SK-MEL-5 (cell line): ENCODE data around the gene EIF4A3. TPM values are rescaled to one million over a fixed set of nuclear protein-coding genes. Genes with fewer than 3 reads are reported as not detected.
A peak's percentile ranks its signal among the peaks of the same experiment; 100 is the strongest.

Source experiments
- DNase-seq: peaks from one replicate; pipeline ENCODE4 v3.0.0-alpha.2; 2016; ENCODE audit warnings: low read depth, low spot score
- in situ Hi-C: cut with HindIII; loops from 2 replicates; pipeline ENCODE4 v1.10.0; 2016; ENCODE audit warnings: low sequenced_read_pairs, high pct_unique_total_duplicates, low pct_unique_long_range_greater_than_20kb
- total RNA-seq: library from RNA; depleted of rRNA; stranded (reverse); fragments of >200 nt; shearing (Covaris generic); gene quantifications from 2 replicates; pipeline ENCODE4 v1.2.3, GENCODE V29; 2014

Gene EIF4A3
- total RNA-seq, 1 experiment from 2014 or later = 602 TPM

DNA sequence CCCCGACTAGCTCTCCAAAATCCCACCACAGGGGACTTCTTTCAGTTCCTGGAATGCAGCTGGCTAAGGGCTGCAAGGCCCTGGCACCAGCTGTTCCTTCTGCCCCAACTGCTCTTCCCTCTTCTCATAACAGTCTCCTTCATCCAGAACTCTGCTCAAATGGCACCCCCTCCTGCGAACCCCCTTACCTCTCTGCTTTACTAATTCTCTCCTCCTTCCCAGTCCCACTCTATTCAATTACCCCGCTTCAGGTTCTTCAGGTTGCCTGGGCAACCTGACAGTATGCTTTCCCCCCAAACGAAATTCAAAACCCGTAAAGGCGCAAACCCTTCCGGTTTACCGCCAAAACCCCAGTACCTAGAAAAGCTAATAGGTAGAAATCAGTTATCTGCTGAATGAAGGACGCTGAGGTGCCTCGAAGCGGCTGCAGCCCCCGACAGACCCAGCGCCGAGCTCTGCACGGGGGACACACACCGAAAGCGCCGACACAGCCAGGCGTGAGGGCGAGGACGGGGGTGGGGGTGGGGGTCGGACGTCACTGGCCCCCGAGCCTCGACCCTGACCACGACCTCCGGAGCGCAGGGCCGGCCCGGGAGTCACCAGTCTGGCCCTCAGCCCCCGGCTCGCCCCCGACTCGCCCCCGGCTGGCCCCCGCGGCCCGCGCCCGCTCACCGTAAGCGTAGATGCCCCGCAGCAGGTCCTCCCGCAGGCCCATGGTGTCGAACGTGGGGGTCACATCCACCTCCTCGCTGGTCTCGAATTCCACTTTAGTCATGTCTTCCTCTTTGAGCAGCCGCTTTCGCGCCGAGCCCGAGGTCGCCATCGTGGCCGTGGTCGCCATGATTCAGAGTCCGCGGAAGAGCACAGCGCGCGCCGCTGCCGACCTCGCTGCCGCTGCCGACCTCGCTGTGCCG lies 550 bp downstream of the EIF4A3 start:
- in situ Hi-C loops = no loop called here
- no peak for DNase-seq

DNA sequence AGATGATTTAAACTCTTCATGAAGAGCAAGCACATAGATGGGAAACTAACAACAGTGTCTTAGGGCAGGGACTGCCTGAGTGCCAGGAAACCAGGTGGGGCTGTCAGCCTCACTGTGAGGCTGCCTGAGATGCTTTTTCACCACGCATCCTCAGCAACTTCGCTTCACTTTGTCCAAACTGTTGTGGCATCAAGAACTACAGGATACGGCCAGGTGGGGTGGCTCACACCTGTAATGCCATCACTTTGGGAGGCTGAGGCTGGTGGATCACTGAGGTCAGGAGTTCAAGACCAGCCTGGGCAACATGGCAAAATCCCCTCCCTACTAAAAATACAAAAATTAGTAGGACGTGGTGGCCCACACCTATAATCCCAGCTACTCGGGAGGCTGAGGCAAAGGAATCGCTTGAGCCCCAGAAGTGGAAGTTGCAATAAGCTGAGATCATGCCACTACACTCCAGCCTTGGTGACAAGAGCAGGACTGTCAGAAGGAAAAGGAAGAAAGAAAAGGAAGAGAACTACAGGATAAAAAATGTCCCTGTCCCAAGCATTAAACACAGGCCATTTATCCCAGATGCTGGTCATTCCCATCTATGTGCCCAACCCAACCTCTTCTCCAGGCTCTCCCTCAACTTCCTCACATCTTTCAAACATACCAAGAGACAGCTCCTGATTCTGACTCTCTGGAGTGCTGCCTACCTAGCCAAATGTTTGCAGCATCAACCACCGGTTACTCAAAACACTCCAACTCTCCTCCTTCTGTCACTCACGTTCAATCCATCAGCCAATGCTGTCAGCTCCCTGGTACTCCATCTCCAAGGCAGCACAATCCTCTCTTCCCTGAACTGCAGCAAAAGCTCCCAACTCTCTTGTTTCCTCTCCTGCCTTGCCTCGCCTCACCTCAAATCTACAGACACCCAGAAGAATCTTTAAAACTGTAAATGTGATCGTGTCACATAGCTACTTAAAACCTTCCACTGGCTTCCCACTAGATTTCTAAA lies 1.6 kb downstream of the EIF4A3 start:
- DNase-seq = no peak
- in situ Hi-C loops = no loop called here

DNA sequence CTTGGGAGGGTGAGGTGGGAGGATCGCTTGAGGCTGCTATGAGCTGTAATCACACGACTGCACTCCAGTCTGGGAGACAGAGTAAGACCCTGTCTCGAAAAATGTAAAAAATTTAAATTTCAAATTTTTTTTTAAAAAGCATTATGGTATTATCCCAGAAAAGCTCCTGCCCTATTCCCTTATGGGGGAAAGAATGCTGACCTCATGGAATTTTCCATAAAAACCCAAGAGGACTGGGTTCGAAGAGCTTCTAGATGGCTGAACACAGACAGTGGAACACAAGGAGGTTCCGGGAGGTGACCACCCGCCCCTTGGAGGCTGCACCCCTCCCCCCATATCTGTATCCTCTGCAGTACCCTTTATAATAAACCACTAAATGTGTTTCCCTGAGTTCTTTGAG lies 4.0 kb downstream of the EIF4A3 start:
- DNase-seq = no peak
- in situ Hi-C loops = no loop called here

DNA sequence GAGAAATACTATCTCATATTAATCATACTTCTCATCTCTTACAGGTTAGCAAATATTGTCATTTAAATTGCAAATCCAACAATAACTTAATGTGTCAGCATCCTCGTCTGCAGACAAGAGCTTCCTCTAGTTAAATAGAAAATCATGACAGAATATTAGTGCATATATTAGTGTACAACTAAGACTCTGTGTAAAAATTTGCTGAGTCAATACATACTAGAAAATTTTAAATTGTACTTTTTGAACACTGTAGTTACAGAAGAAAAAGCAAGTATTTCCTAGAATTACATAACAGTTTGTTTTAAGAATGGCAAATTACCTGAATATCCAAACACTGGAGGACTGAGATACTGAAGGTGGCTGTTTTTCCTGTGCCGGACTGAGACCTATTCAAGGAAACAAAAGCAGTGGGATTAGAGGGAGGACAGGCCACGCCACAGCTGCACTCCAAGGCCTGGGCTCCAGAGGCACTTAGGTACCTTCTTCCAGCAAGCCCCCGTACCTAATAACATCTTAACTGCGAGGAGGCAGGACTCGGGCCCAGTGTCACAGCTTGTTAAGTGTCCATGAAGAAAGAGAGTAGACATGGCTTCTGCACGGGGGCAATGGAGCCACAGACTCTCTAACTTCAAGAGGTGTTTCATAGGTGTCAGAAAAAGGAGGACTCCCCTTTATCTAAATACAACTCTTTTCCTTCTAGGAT lies 5.3 kb downstream of the EIF4A3 start:
- DNase-seq = no peak
- in situ Hi-C loops = no loop called here

DNA sequence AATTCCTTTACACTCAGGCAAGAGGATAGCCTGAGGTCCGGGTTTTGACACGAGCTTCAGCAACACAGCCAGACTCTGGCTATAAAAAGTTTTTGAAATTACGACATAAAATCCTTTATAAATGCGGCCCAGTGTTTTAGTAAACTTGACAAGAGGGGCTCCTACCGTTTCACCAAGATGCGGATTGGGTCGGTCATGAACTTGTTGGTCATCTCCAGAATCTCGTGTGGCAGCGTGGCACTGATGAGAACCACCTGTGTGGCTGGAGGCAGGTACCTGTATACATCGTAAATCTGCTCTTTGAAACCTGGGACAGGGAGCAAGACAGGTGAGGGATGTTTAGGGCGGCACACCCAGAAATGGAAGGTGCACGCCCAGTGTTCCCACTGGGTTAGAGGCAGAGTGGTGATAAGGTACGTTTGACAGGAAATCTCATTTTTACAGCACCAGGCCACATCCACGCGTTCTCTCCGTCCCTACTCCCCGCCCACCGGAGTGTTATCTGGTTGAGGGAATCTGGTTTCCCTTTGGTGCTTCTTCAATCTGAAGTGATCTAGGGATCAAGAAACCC lies 8.0 kb downstream of the EIF4A3 start:
- DNase-seq = no peak
- in situ Hi-C loops = no loop called here

DNA sequence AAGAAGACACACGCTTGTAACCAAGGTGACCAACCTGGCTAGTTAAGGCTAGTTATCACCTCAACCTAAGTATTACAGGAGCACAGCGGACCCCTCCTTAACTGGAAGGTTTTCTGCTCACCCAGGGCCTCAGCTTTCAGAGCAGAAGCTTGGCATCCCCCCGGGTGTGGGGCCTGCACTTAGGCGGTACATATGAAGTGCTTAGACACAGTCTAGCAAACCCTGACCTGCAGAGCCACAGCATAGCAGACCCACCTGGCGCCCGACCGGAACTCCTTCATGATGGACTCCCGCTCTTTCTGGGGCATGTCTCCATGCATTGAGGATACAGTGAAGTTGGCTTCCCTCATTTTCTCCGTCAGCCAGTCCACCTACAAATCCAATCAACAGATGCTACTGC lies 9.8 kb downstream of the EIF4A3 start:
- DNase-seq = no peak
- in situ Hi-C loops = no loop called here

DNA sequence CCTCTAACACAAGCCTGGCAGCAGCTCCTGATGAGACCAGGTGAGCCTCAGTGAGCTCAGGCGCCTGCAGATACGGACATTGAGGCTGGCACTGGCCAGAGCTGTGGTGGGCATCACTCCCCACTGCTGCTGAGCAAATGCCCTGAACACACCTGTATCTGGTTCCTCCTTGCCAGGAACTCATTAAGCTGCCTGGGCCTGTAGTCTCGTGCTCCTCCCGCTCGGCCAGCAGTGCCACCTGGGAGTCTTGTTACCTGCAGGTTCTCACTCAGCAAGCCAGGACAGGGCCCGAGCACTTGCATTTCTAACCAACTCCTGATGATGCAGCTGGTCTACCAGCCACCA lies 13.3 kb downstream of the EIF4A3 start:
- DNase-seq = no peak
- in situ Hi-C loops = no loop called here

DNA sequence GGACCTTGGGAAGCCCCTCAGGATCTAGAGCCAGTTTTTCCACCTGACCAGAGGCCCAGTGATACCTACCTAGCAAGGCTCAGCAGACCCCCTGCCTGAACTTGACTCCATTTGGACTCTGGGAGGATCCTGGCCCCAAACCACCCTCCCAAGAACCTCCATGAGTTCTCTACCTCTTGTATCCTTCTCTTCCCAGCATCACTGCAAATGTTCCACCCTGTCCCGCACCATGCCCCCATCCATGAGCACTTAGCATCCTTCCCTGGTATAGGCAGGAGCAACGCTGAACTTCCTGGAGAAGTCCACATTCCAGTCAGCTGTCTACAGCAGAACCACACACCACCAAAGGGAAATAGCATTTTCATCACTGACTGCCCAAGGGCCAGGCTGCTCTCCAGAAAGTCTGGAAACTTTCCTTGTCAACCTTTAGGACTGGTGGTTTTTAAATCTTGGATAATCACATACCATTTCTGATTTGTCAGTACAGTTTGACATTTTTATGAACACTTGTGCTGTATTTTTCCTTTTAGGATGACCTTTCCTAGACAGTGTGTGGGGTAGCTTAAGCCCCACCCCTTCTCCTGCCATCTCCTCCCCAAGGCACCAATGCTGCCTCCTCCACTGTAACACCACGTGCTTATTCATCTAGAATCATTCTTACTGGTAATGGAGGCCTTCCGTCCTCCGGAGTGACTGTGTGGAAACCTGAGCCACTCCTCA lies 13.9 kb downstream of the EIF4A3 start:
- in situ Hi-C loops = no loop called here

DNA sequence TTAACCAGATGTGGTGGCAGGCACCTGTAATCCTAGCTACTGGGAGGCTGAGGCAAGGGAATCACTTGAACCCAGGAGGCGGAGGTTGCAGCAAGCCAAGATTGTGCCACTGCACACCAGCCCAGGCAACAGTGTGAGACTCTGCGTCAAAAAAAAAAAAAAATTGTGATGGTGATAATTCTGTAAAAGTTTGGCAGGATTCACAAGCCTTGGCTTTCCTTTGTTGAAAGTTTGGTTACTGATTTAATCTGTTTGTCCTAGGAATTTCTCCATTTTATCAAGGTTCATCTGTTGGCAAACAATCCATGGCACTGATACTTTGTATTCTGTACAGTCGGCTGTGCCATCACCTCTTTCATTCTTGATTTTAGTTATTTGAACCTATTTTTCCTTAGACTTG lies 15.9 kb downstream of the EIF4A3 start:
- no peak for DNase-seq
- in situ Hi-C loops = no loop called here

More for the DNA sequence above, 13.9 kb downstream of the EIF4A3 start:
- peak; percentile 39 for DNase-seq

DNA sequence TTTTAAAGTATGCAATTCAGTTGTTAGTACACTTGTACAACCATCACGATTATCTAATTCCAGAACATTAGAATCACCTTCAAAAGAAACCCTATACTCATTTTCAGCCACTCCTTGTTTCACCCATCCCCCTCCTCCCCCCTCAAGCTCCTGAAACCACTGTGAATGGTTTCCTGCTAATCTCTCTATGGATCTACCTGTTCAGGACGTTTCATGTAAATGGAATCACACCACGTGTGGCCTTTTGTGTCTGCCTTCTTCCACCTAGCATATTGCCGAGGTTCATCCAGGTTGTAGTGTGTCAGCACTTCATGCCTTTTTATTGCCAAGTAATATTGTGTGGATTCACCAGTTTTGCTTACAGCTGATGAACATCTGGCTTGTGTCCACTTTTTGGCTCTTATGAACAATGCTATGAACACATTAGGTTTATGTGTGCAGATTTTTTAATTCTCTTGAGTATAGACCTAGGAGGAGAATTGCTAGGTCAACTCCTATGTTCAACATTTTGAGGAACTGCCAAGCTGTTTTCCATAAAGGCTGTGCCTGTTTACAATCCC lies 17.8 kb downstream of the EIF4A3 start:
- in situ Hi-C loops = no loop called here
- no peak for DNase-seq

DNA sequence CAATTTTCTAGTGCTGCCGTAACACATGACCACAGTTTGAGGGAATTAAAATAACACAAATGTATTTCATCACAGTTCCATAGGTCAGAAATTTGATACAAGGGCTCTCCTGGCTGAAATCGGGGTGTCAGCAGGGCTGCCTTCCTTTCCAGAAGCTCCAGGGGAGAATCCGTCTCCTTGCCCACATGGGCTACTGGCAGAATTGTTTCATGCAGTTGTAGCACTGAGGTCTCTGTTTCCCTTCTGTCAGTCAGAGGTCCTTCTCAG lies 20.5 kb downstream of the EIF4A3 start:
- DNase-seq = no peak
- in situ Hi-C loops = no loop called here

DNA sequence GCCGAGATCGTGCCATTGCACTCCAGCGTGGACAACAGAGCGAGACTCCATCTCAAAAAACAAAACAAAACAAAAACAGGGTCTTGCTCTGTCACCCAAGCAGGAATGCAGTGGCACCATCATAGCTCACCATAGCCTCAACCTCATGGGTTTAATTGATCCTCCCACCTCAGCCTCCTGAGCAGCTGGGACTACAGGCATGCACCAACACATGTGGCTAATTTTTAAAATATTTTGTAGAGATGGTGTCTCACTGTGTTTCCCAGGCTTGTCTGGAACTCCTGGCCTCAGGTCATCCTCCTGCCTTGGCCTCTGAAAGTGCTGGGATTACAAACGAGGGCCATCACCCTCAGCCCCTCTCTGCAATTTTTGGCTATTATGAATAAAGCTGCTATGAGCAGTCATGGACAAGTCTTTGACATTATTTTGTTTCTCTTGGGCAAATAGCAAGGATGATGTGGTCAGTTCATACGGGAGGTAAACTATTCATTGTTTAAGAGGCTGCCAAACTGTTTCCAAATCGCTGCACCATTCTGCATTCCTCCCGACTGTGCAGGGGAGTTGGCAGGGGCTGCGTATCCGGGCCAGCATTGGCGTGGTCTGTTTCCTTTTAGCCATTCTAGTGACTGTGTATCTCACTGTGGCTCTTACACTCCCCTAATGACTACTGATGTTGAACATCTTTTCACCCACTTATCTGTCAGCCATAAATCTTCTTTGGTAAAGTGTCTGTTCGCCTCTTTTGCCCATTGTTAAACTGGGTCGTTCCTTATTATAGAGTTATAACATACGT lies 21.1 kb downstream of the EIF4A3 start:
- in situ Hi-C loops = no loop called here
- no peak for DNase-seq

DNA sequence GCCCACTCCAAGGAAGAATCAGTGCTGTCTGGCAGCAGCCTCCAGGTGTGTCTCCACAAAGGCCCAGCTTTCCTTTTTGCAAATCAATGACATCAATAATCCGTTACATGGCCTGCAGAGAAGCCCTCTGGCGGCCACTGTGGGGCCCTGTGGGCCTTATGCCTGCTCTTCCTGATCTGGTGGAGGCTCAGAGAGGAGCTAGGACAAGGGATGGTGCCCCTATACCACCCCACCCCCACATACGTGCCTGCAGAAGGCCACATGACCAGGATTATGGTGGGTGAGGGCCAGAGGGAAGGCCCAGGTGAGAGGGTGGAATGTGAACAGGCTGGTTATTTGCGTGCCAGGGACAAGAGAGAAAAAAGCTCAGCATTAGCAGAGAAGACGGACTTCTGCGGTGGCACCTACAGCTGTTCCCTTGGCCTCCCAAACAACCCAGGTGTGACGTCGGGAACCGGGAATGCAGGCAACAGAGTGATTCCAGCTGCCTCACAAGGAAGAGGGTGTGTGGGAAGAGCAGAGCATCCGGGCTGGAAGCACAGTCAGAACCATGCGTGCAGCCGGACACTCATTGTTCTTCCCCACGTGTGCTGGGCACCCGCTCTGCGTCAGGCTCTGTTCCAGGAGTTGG lies 22.5 kb downstream of the EIF4A3 start:
- in situ Hi-C loops = no loop called here
- peak; percentile 77 for DNase-seq

DNA sequence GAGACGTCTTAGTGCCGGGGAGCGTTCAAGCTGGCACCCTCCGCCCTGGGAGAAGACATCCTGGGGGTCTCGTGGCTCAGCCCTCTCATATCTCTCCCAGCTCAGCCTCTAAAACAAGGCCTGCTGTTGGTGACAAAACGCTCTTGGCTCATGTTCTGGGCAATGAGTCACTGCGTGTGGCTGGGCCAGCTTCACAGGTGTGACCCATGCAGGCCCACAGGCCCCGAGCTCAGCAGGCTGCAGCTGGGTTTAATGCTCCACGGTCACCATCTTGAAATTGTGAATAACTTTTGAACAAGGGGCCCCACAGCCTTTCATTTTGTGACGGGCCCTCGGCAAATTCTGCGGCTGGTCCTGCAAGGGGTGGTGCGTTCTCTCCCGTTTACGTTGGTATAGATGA lies 23.1 kb downstream of the EIF4A3 start:
- in situ Hi-C loops = no loop called here

DNA sequence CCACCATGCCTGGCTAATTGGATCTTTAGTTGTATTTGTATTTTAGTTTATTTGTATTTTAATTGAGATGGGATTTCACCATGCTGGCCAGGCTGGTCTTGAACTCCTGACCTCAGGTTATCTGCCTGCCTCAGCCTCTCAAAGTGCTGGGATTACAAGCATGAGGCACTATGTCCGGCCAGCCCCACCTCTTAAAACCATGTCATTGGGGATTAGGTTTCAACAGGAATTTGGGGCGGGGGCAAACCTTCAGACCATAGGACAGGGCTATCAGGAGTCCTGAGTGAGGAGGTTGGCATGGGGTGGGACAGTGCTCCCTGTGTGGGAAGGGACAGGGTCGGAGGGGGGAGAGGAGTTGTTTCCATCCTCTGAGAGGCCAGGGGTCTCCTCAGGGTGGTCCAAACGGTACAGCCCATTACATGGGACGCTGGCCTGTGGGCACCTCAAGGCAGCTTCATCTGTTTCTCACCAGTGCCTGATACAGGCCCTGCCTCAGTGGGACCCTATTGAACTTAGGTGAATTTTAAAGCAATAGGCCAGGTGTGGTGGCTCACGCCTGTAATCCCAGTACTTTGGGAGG lies 23.9 kb downstream of the EIF4A3 start:
- in situ Hi-C loops = no loop called here
- no peak for DNase-seq

More for the DNA sequence above, 23.1 kb downstream of the EIF4A3 start:
- DNase-seq = no peak
